Inferior parietal cortex (tissue), 1 donor: ENCODE data around the gene GLA.

ENCODE experiments used
- DNase-seq: peaks from one replicate; pipeline ENCODE4 v3.0.0-alpha.2; 2016; ENCODE audit errors: extremely low spot score

GLA gene

GRCh38 chrX:101407748-101408531, at the start of gene GLA, which contains the start of gene HNRNPH2:
Gene GLA, minus strand, starts transcription at chrX:101407925. Its CDS starts 22 bp downstream, at chrX:101407903.
Gene HNRNPH2, plus strand, starts transcription at chrX:101408222. Its CDS starts 3,767 bp downstream, at chrX:101411989.
- peak; percentile 98 for DNase-seq

- no peak for DNase-seq
Observed at GRCh38 chrX:101452056-101452455, 44.3 kb upstream of the GLA start.

- no peak for DNase-seq
Observed at GRCh38 chrX:101450961-101451360, 43.2 kb upstream of the GLA start.

GRCh38 chrX:101450085-101450484, 42.4 kb upstream of the GLA start:
- DNase-seq, result no peak

GRCh38 chrX:101449279-101449678, 41.6 kb upstream of the GLA start:
- DNase-seq, result no peak

- DNase-seq, result no peak
Observed at GRCh38 chrX:101442085-101442484, 34.4 kb upstream of the GLA start.

GRCh38 chrX:101430457-101431078, 22.8 kb upstream of the GLA start:
- DNase-seq, result no peak

GRCh38 chrX:101429934-101430333, 22.2 kb upstream of the GLA start:
- no peak for DNase-seq

- DNase-seq, result no peak
Observed at GRCh38 chrX:101427954-101428353, 20.2 kb upstream of the GLA start.

- DNase-seq, result no peak
Observed at GRCh38 chrX:101419489-101419888, 11.8 kb upstream of the GLA start.

- peak; percentile 20 for DNase-seq
Observed at GRCh38 chrX:101417981-101418841, 10.5 kb upstream of the GLA start.

GRCh38 chrX:101417190-101417589, 9.5 kb upstream of the GLA start:
- DNase-seq, result no peak

- no peak for DNase-seq
Observed at GRCh38 chrX:101416691-101417090, 9.0 kb upstream of the GLA start.

GRCh38 chrX:101415180-101416145, 7.7 kb upstream of the GLA start:
- peak; percentile 87 for DNase-seq

- DNase-seq, result no peak
Observed at GRCh38 chrX:101411984-101412383, 4.3 kb upstream of the GLA start.

- no peak for DNase-seq
Observed at GRCh38 chrX:101410461-101410860, 2.7 kb upstream of the GLA start.

GRCh38 chrX:101409043-101409442, 1.3 kb upstream of the GLA start:
- DNase-seq, result no peak

- DNase-seq, result no peak
Observed at GRCh38 chrX:101408532-101408841, 762 bp upstream of the GLA start.

GRCh38 chrX:101407167-101407747, 468 bp downstream of the GLA start:
- DNase-seq, result no peak

GRCh38 chrX:101399825-101400224, 7.9 kb downstream of the GLA start:
- DNase-seq, result no peak

GRCh38 chrX:101398694-101399093, 9.0 kb downstream of the GLA start:
- DNase-seq, result no peak
